NCI-H2107 treated with DMSO at 0.1 percent for 48 hours (cell line): ENCODE results near the gene CAMK2D.

Source experiments
- DNase-seq: peaks from one replicate; lab custom pipeline; 2025; ENCODE audit not compliant: unreplicated experiment; lab: John Stamatoyannopoulos, UW

CAMK2D gene

DNA sequence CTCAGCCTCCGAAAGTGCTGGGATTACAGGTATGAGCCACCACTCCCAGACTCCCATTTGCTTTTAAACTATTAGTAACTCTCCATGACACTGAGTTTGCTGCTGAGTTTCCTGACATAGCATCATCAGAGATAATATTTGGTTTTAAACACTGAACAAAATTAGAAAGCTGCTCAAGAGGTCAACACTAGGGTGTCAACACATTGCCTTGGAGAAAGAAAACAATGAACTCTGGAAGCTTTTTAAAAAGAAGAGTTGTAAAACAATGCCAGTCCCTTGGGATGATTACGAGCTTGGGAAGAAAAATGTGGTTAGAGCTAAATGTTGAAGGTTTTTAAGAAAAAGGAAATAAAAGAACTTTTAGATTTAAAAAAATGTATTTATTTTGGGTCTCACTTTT is 264.8 kb downstream of the CAMK2D start:
- DNase-seq = no peak

DNA sequence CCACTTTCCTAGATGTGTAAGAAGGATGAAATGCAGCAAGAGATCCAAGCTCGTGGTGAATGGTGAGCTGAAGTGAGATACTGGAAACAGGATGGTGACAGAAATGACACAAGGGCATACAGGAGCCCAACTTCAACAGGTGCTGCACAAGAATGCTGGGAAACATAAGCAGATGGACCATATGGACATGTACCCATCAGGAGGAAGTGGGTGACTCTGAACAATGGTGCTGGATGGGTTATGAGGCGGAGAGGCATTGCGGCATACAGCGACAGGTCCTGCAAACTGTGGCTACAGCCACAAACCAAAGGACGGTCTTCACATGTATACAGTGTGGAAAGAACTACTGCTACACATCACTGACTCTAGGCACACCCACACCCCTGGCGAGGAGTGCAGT is 265.7 kb downstream of the CAMK2D start:
- no peak for DNase-seq

DNA sequence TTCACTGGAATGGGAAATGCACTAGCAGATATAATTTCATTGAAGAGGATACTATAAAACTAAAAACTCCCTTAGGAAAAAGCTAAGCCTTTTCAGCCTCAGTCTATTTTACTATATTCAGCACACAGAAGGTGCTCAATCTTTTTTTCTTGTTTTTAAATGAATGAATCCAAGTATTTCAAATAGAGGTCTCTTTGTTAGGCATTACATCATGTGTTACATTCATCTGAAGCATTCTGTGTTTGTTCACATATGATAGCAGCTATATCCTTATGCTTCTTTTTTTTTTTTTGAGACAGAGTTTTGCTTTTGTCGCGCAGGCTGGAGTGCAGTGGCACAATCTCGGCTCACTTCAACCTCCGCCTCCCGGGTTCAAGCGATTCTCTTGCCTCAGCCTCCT is 278.4 kb downstream of the CAMK2D start:
- DNase-seq = no peak

DNA sequence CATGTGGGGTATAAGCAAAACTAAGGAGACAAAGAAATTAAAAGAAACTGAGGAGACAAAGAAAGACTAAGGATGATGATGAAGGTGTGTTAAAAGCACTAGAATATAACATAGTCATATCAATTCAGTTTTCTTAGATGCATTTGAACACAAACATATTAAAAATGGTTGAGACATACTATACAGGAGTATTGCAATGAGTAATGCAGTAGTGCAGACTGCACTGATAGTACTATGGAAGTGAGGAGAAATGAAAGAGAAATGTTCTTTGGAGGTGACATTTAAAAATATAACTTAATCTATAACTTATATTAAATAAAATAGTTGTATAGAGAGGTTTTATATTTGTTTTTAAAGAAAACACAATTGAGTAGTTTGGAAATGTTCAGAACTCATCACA is 279.2 kb downstream of the CAMK2D start:
- no peak for DNase-seq

DNA sequence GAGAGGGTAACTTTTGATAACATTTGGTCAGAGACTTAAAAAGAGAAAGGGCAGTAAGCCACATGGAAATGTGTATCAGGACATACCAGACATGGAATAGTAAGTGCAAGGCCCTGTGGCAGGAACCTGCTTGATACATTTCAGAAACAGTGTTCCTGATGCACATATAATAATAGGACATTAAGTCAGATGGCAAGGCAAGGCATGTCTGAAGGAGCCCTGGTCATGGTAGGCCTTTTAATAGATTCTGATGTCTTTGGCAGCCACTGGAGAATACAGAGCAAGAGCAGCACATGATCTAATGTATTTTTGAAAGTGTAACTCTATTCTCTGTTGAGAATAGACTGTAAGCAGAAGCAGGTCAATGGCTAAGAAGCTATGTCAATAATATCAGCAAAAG is 279.7 kb downstream of the CAMK2D start:
- DNase-seq = no peak

DNA sequence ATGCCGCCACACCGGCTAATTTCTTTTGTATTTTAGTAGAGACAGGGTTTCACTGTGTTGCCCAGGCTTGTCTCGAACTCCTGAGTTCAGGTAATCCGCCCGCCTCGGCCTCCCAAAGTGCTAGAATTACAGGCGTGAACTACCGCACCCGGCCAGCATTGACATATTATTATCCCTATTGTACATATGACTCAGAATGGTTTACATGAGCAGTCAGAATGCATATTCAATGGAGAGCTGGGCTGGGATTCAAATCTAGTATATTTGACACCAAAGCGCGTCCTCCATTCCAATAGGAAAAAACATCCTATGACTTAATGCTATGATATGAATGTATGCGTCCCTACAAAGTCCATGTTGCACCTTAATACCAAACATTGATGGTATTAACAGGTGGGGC is 281.4 kb downstream of the CAMK2D start:
- DNase-seq = no peak

DNA sequence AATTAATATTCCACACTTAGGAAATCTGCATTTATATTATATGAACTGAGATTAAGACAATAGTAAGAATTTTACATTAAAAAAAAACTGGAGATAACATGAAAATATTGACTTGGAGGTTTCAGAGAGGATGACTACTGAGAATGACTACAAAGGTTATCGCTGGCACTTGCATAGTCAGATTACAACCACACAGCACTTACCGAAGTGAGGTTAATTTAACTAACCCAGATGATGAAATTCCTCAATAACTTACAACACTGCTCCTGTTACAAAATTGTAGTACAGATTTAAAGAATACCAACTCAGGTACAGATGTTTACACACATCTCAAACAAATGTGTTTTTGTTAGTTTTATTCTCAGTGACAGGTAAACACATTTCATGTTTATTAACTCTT is 283.5 kb downstream of the CAMK2D start:
- no peak for DNase-seq

DNA sequence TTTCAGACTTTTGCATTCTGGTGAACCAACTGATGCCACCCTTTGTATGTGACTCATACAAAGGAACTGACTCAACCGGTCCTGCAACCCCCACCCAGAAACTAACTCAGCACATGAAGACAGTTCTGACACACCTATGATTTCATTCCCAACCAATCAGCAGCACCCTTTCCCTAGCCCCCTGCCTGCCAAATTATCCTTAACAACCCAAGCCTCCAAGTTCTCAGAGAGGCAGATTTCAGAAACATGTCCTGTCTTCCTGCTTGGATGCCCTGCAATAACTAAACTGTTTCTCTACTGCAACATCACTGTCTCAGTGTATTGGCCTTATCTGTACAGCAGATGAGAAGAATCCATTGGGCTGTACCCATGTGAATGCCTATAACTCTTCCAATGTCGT is 284.7 kb downstream of the CAMK2D start:
- no peak for DNase-seq

DNA sequence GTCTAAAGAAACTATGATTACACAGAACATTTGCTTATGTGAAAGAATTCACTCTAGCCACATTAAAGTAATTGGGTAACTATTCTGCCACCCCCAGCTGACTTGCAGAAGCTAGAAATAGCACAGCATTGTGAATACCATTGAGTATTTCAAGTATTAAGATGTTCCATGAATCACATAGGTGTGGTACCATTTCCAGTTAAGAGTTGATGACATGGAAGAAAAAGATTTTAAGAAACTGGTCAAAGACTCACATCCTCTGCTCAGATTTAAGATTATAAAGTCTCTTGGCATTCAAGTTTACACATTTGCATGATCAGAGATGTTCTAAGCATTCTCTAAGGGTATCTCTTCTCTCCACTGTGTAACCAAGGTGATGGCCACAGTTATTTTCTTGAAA is 287.5 kb downstream of the CAMK2D start:
- no peak for DNase-seq

DNA sequence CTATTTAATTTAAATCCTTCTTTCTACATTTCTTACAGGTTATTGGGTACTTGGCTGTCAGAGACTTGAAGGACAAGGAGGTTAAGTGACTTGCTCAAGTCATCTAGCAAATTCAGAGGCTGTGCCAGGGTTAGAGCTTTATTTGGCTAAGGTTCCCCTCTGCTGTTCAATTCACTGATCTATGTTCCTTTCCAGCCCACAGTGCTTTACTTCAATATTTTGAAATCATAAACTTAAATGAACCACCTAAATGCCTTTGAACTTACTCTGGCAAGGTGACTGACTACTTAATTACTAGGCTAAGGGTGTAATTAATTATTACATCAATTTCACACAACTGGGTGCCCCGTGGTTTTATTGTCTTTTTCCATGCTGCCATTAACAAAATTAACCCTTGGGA is 288.7 kb downstream of the CAMK2D start:
- no peak for DNase-seq

DNA sequence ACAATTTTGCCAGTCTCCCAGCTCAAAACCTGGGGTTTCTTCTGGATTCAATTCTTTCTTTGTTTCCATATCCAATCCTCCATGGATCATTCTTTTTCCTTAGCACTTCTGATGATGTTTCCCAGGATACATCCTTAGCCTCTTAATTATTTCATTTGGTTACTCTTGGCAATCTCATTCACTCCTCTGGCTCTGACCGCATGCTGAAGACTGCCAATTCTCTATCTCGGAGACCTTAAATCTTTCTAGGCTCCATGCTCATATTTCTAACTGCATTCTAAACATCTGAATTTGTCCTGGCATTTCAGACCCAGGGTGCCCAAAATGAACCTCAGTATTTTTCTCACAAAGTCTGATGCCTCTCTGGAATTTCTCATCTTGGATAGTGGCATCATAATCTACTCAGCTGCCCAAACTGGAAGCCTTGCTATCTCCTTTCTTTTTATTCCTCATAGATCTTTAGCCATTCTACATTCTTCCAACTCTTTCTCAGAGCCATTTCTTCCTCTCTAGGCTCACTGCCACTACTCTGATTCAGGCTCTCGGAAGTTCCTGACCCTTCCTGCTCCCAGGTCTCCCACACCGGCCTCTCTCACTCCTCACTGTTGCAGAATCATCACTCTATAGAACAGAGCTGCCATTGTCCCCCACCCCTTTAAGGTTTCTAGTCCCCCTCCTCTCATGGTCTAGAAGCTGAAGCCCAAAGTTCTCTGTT is 290.2 kb downstream of the CAMK2D start:
- DNase-seq = no peak

DNA sequence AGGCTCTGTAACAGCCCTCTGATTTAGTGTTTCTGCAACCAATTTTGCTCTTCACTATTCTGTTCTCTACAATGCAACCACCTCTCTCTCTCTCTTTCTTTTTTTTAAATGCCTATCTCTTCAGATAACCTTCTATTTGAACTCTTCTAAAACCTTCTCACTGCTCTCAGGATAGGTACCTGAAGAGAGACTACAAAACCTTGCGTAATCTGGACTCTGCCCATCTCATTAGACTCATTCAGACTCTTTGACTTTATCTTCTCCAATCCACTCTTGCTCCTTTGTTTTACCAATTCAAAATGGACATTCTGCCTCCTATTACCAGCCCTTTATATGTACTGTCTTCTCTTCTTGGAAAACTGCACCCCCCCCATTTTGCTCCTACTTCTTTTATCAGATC is 291.6 kb downstream of the CAMK2D start:
- no peak for DNase-seq

DNA sequence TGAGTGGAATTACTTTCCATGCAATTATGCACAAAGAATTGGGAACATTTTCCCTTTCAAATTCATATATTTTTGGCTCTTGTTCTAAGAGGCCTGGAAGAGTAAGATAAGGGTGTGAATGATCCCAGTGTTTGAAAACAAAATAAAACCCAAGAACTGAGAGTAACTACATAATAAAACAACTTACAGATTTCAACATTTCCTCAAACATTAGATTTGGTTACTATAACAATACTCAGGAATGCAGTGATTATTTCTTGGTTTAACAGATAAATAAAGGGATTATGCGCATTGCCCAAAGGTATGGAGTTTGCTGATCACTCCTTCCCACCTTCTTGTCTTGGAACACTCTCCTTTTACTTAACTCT is 292.5 kb downstream of the CAMK2D start:
- no peak for DNase-seq

DNA sequence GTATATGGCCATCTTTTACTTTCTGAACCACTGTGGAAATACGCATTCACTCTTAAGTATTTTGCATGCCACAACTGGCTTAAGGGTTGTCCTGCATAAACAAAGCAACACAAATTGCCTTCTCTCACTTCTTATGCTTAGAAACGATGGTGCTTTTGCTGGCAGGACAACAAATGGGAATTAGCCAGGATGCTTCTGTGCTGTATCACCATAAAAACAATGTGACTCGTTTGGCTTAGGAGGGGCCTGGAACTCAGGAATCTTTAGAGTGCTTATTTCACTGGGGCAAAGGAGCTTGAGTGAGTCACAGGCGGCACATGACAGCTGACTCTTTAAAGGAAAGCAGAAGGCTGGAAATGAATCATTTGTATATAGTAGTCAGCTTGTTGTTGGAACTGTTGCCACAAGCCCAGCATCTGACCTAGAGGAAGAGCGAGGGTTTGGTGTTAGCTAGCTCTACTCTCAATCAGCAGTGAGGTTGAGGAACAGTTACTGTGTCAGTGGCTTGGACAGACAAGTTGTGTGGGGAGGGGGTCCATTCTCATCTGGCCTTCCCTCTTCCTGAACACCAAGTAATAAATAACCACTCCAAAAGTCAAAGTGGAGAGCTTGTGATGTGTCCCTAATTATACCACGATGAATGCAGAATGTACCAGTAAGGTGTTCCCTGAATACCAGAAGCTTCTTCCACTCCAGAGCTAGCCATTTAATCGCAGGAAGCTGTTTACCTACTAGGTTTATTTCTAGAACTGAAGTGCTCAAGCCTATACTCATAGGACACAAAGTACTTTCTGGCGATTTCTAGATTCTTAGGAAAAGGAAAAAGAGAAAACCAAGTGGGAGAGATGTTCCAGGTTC is 293.1 kb downstream of the CAMK2D start:
- no peak for DNase-seq

DNA sequence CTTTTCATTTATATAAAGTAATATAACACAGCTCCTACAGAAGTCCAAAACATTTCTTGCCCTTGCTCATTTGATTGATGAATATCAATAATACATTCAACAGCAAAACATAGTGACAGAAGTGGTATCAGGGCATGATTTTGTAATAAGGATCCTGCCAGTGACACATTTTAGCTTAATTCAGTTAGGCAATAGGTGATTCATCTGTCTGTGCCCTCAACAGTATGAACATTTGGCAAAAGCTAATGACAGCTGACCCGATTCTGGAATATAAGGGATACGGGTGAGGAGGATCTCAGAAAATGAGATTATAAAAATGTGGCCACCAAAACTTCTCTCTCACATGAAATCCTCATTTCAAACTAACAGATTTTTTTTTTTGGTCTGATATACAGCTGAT is 294.0 kb downstream of the CAMK2D start:
- DNase-seq = no peak

DNA sequence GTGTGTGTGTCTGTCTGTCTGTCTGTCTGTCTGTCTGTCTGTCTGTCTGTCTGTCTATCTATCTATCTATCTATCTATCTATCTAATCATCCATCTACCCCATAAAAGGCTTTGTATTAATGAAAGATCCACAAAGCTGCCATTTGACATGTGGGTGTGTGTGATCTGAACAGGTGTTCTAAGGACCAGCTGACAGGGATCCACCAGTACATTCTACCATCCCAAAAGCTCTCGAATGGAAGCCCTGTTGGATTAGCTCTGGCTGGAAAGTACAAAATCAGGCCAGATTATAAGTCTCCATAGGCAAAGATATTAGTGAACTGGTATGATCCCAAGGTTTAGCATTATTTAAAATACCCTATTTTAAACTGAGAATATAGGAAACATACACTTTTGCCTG is 299.3 kb downstream of the CAMK2D start:
- DNase-seq = no peak

DNA sequence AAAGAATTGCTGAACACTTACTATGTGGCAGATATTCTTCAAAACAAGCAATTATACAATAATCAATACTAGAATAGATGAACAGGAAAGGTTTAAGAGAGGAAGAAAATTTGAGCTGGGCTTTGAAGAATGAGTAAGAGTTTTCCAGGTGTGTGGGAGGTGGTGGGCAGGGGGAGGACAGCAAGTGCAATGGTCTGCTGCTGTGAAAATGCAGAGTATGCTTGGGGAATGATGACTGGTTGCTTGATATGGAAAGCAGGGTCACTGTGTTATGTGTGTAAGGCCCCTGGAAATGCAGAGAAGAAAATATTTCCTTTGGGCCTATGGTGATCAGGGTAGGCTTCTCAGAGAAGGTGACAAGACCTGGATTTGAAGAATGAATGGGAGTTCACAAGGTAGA is 300.3 kb downstream of the CAMK2D start:
- no peak for DNase-seq

DNA sequence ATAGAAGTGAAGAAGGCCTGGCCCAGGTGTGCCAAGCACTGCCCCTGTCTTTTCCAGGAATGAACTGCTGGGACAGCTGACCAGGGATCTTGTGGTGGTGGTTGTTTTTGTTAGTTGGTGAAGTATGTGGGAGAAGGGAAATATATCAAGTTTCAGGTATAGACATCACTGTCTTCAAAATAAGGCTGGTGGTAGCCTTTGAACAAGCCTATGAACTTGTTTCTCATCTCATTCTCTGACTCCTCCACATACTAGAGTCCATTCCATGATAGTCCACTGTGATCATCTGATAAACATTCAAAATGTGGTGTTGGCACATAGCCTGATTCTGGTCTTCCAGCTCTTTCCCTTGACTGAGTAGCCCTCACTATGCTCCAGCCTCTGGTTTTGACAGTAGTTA is 303.7 kb downstream of the CAMK2D start:
- DNase-seq = no peak

DNA sequence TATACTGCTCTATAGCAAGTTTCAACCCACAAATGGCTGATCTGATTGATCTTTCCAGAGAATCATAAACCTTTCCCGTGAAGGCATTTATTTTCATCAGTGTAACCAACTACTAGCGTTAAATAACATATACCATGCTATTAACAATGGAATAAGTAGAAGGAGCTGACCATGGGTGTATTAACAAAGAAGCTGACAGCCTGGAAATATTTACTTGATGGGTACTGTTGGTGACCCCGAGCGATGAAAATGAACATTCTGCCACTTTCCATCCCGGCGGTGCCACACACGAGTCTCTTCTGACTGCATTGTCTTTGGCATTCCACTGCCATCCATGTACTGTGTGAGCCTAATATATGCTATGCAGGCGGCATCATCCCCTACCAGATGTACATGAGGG is 304.4 kb downstream of the CAMK2D start:
- no peak for DNase-seq

DNA sequence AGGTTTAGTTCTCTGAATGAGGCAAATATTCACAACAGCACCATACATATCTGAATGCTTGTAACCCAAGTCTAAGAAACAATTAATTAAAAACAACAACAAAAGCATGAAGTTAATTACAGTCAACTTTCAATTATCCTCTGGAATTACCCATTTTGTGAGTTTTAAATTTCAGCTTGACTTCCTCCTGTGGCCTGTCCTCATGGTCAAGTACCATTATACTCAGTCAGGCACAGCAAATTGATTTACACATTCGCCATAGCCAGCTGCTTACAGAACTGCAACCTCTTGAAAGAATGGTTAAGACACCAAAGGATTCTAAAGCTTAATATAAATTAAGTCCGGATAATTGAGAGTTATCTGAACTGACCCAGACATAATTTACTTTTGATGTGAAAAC is 306.5 kb downstream of the CAMK2D start:
- DNase-seq = no peak

DNA sequence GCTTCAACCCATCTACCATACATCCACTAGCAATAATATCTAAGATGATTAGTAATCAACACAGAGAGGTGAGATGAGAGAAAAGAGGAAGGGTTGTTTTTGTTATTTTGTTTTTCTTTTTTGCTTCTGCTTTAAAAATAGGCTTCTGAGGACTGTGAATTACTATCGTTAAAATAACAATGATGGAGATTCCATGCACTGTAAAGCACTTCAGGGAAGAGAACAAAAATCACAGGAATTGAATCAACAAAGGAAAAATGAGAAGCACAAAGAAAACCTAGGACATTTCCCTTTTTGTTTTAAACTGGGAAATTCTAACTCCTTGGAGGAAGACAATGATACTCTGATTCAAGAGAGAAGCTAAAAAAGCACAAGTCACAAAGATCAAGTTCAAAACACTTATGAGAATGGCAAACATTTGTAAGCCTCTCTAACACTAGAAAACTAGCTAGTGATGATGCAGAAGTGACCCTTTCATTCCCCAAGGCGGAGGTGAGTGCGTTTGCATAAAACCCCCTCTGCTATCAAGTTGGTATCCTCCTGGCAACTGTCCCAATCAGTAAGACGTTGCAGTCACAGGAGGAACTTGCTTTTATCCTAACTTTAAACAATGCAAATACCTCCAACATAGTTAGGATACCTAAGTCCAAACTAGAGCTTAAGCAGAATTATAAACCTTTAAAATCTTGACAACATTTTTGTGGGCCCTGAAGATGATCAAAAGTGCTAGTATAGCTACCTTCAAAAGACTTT is 308.5 kb downstream of the CAMK2D start:
- no peak for DNase-seq

DNA sequence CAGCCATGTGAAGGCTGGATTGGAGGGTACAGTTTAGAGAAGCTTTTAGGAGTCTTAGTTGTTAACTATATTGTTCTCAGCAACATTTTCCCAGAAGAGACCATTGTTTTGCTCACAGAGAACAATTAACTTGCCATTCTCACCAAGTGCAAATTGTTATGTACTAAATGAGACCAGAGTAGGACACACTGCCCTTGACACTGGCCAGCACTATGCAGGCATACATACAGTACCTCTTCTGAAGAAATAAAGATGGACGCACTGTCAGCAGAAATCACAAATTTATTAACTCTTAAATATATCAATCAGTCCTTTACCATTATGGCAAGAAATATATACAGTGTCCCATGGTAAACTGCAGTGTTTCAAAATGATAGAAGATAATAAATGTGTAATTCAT is 309.4 kb downstream of the CAMK2D start:
- no peak for DNase-seq
